Colonic mucosa (tissue), 4 donors: Measurements from ENCODE around the gene NDST4. TPM values are rescaled to one million over a fixed set of nuclear protein-coding genes. Genes with fewer than 3 reads are reported as not detected.

Experiments used
- DNase-seq: peaks from one replicate; pipeline ENCODE4 v3.0.0-alpha.2; 2020
- H3K27ac ChIP-seq: fragments of 200-600 bp; one replicate; pipeline ENCODE4 v1.8.0; 2021
- H3K27me3 ChIP-seq: fragments of 200-600 bp; one replicate; pipeline ENCODE4 v1.8.0; 2021
- H3K36me3 ChIP-seq: fragments of 200-600 bp; one replicate; pipeline ENCODE4 v1.8.0; 2021
- H3K4me1 ChIP-seq: fragments of 200-600 bp; one replicate; pipeline ENCODE4 v1.8.0; 2021; ENCODE audit warnings: mild to moderate bottlenecking
- H3K4me3 ChIP-seq: fragments of 200-600 bp; one replicate; pipeline ENCODE4 v1.8.0; 2021
- H3K9ac ChIP-seq, 2 donors: one replicate each; pipeline ENCODE4 v1.7.0; 2013; ENCODE audit warnings: control low read depth in 2 of 2, low read depth in 2 of 2, low read length in 2 of 2
- H3K9me3 ChIP-seq: fragments of 200-600 bp; one replicate; pipeline ENCODE4 v1.8.0; 2021
- intact Hi-C: fragments of 100-400 bp; cut with DNase I; formaldehyde crosslinking; loops from one replicate; pipeline ENCODE4 v1.14.1; 2022
- total RNA-seq, 2 donors: library from RNA; stranded (reverse); fragmentation: NEBNext Ultra II Directional in 1 of 2; extraction: Animal tissue kit (Norgen Biotek cat#: 25700) in 1 of 2; gene quantifications; one replicate each; pipeline ENCODE4 v1.2.1, GENCODE V29; 2021
- TF ChIP-seq, protein P1 (sequence below): fragments of 200-600 bp; IDR thresholded peaks from one replicate; pipeline ENCODE4 v1.8.0; 2022; ENCODE audit warnings: antibody characterized with exemption, mild to moderate bottlenecking
- donor health status: healthy.
- donor health status: DM: no; HTN: no; CAD: no.
- donor health status: DM: no; HTN: no; CAD: no.

Gene NDST4
- total RNA-seq, 2 donors from 2014 or later, result 0.13 to 0.20 TPM

DNA sequence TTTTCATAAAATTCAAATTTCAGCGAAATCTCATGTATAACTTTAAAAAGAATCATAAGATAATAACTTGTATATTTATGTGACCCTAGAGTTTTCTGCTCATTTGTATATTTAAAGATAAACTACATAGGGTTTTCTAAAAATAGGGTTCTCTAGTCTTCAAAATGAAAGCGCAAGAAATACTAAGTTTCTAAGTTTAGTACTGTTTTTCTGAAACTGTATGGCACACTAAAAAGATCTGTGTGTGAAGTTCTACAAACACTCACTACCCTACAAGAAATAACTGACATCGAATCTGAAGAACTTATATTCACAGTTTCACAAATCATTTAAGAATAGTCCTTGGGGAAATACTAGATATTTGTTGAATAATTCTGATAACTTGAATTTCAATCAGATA, 38.7 kb upstream of the NDST4 start:
- Histone ChIP-seq H3K9me3 (no peaks in the 10 kb centered on the region), H3K4me3 (no peak overlapping the region), H3K9ac (no peak overlapping the region), H3K27ac (no peak overlapping the region), H3K4me1 (no peaks in the 10 kb centered on the region), H3K36me3 (no peaks in the 10 kb centered on the region), H3K27me3 (no peaks in the 10 kb centered on the region)
- intact Hi-C loops, result no loop called here
- TF ChIP-seq, protein P1, sequence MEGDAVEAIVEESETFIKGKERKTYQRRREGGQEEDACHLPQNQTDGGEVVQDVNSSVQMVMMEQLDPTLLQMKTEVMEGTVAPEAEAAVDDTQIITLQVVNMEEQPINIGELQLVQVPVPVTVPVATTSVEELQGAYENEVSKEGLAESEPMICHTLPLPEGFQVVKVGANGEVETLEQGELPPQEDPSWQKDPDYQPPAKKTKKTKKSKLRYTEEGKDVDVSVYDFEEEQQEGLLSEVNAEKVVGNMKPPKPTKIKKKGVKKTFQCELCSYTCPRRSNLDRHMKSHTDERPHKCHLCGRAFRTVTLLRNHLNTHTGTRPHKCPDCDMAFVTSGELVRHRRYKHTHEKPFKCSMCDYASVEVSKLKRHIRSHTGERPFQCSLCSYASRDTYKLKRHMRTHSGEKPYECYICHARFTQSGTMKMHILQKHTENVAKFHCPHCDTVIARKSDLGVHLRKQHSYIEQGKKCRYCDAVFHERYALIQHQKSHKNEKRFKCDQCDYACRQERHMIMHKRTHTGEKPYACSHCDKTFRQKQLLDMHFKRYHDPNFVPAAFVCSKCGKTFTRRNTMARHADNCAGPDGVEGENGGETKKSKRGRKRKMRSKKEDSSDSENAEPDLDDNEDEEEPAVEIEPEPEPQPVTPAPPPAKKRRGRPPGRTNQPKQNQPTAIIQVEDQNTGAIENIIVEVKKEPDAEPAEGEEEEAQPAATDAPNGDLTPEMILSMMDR, result no peak
- DNase-seq, result no peak

DNA sequence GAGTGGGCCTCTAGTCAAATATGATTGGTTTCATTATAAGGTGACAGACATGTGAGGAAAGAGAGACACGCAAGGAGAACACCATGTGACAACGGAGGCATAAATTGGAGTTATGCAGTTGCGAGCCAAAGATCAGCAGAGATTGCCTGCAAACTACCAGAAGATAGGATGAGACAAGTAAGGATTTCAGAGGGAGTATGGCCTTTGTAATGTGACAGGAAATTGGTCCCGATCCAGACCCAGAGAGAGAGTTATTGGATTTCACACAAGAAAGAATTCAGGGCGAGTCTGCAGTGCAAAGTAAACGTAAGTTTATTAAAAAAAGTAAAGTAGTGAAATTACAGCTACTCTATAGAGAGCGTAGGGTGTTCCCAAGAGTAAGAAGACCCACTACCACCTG, 35.7 kb upstream of the NDST4 start:
- TF ChIP-seq, protein P1, result no peak
- H3K27me3 ChIP-seq, result no peaks in the 10 kb centered on the region
- no peak overlapping the region for H3K9ac ChIP-seq
- H3K4me1 ChIP-seq, result no peaks in the 10 kb centered on the region
- intact Hi-C loops, result no loop called here
- no peak overlapping the region for H3K27ac ChIP-seq
- H3K4me3 ChIP-seq, result no peak overlapping the region
- H3K9me3 ChIP-seq, result no peaks in the 10 kb centered on the region
- no peak for DNase-seq
- no peaks in the 10 kb centered on the region for H3K36me3 ChIP-seq

DNA sequence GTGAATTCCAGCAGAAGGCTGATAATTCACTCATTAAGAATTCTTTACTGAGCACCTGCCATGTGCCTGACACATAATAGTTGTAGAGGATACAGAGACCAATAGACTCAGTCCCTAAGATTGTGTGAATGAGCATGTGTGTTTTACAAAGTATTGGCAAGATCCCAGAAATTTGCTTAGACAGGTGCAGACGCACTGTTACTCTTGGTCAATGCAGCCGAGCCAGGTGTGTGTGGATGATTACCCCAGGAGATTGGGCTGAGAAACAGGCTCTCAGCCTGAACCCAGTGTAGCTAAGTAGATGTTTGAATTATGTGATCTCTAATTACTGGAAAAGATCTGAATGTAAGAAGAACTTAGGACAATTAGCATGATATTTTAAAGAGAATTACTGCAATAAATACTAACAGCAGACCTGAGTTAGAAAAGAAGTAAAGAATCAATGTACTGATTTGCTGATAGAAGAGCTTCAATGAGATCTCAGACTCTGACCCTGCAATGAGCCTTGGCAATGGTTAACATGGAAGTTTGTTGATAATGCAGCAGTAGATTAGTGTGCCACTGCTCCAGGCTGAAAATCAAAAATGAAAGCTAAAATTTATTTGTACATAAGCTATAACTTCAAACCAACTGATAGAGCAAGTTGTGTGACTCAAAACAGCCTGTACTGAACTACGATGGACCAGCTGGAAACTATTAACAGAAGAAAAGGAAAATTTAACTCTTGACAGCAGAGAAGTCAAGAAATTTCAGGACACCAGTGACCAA, 32.2 kb upstream of the NDST4 start:
- TF ChIP-seq, protein P1, result no peak

DNA sequence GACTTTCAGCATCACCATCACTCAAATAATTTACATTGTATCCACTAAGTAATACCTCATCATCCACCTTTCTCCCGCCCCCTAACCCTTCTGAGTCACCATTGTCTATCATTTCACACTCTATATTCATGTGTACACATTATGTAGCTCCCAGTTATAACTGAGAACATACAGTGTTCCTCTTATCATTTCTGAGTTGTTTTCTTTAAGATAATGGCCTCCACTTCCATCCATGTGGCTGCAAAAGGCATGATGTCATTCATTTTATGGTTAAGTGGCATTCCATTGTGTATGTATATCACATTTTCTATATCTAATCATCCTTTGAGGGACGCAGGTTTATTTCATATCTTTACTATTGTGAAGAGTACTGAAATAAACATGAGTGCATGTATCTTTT, 14.6 kb upstream of the NDST4 start:
- no peaks in the 10 kb centered on the region for H3K36me3 ChIP-seq
- intact Hi-C loops, result no loop called here
- H3K27ac ChIP-seq, result no peak overlapping the region
- TF ChIP-seq, protein P1, result no peak
- no peaks in the 10 kb centered on the region for H3K4me1 ChIP-seq
- no peak overlapping the region for H3K4me3 ChIP-seq
- DNase-seq, result no peak
- no peaks in the 10 kb centered on the region for H3K9me3 ChIP-seq
- no peaks in the 10 kb centered on the region for H3K27me3 ChIP-seq
- no peak overlapping the region for H3K9ac ChIP-seq

More for the DNA sequence above, 32.2 kb upstream of the NDST4 start:
- Histone ChIP-seq H3K27ac (peak overlapping the region; percentile 3), H3K9me3 (no peaks in the 10 kb centered on the region), H3K36me3 (no peaks in the 10 kb centered on the region), H3K27me3 (no peaks in the 10 kb centered on the region), H3K4me3 (no peak overlapping the region), H3K4me1 (no peaks in the 10 kb centered on the region), H3K9ac (no peak overlapping the region)
- intact Hi-C loops, result no loop called here
- DNase-seq, result peak; percentile 39

DNA sequence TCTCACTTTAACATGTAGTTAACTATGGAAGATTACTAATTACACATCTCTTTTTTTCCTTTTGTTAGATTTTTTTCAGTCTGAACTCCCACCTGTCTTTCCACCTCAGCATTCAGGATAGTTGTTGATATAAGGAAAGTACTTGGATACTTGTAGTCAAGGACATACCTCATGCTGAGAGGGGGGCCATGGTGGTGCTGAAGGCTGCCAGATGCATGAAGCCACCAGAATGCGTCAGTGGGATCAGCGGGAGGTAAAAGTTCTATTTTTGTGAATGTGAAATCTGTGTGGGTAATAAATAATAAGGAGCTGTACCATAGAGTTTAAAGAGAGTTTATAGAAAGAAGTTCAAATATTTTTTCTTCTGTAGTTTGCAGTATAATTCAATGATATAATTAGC, 13.1 kb upstream of the NDST4 start:
- Histone ChIP-seq H3K27me3 (no peaks in the 10 kb centered on the region), H3K9ac (no peak overlapping the region), H3K9me3 (no peaks in the 10 kb centered on the region), H3K4me3 (no peak overlapping the region), H3K36me3 (no peaks in the 10 kb centered on the region), H3K27ac (no peak overlapping the region), H3K4me1 (no peaks in the 10 kb centered on the region)
- no peak for DNase-seq
- TF ChIP-seq, protein P1, result no peak
- intact Hi-C loops, result no loop called here
